Stimulated activated effector memory CD8-positive, alpha-beta T cell treated with anti-CD3 and anti-CD28 coated beads, Interleukin-12 subunit alpha, Interleukin-12 subunit beta, amount 100 ng/mL, for 72 hours (primary cell): ENCODE results near the gene SENP7.

Experiments used
- ATAC-seq: fragments of 150-1000 bp; cut with Tn5 transposase; 2 replicates; pipeline ENCODE4 v1.10.0; 2021
- DNase-seq, 2 donors: peaks; one replicate each; pipeline ENCODE4 v3.0.0; 2021 to 2022; ENCODE audit warnings: low spot score in 2 of 2
- H3K27ac Mint-ChIP-seq: one replicate; pipeline ENCODE4 v1.8.0; 2022; ENCODE audit warnings: mild to moderate bottlenecking, mixed read lengths
- H3K36me3 Mint-ChIP-seq: one replicate; pipeline ENCODE4 v1.8.0; 2022; ENCODE audit warnings: mild to moderate bottlenecking, mixed read lengths
- H3K4me1 Mint-ChIP-seq: one replicate; pipeline ENCODE4 v1.8.0; 2022; ENCODE audit warnings: mixed read lengths
- H3K4me3 Mint-ChIP-seq: one replicate; pipeline ENCODE4 v1.8.0; 2022; ENCODE audit warnings: mild to moderate bottlenecking, mixed read lengths
- H3K9me3 Mint-ChIP-seq: one replicate; pipeline ENCODE4 v1.8.0; 2022; ENCODE audit warnings: mixed read lengths

SENP7 gene

GRCh38 chr3:101292027-101292426 lies 221.0 kb downstream of the SENP7 start:
- H3K36me3 Mint-ChIP-seq = no peaks in the 10 kb centered on the region
- H3K4me1 Mint-ChIP-seq = no peaks in the 10 kb centered on the region
- H3K9me3 Mint-ChIP-seq = peaks cover 8% of the 10 kb centered on the region
- DNase-seq (no peak), ATAC-seq (no peak)
- no peak overlapping the region for H3K27ac Mint-ChIP-seq
- H3K4me3 Mint-ChIP-seq = no peak overlapping the region

- no peak overlapping the region for H3K4me3 Mint-ChIP-seq
Measured at GRCh38 chr3:101288294-101288693, 224.7 kb downstream of the SENP7 start.

DNA sequence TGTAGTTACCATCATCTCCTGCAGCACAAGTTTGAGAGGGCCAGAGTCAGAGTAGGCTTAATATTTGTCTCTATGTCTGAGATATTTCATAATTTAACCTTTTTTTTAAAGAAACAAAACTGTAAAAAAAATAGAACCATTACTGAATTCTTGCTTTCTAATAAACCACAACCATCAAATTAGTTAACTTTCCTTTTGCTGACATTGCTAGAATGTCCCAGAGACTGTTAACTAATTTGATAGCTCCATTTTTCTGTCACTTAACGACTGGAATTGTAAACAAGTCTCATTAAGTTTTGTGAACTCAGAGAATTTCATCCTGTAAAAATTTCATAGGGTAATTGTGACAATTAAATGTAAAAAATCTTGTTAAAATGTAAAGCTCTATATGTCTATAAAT lies 228.3 kb downstream of the SENP7 start:
- no peak for ATAC-seq
- Mint-ChIP-seq H3K9me3 (peaks cover 6% of the 10 kb centered on the region), H3K4me1 (no peaks in the 10 kb centered on the region), H3K27ac (no peak overlapping the region), H3K4me3 (no peak overlapping the region), H3K36me3 (no peaks in the 10 kb centered on the region)
- DNase-seq = no peak

More at GRCh38 chr3:101288294-101288693, 224.7 kb downstream of the SENP7 start:
- peaks cover 6% of the 10 kb centered on the region for H3K9me3 Mint-ChIP-seq
- no peaks in the 10 kb centered on the region for H3K4me1 Mint-ChIP-seq
- H3K36me3 Mint-ChIP-seq = no peaks in the 10 kb centered on the region
- ATAC-seq = no peak
- no peak overlapping the region for H3K27ac Mint-ChIP-seq
- no peak for DNase-seq

DNA sequence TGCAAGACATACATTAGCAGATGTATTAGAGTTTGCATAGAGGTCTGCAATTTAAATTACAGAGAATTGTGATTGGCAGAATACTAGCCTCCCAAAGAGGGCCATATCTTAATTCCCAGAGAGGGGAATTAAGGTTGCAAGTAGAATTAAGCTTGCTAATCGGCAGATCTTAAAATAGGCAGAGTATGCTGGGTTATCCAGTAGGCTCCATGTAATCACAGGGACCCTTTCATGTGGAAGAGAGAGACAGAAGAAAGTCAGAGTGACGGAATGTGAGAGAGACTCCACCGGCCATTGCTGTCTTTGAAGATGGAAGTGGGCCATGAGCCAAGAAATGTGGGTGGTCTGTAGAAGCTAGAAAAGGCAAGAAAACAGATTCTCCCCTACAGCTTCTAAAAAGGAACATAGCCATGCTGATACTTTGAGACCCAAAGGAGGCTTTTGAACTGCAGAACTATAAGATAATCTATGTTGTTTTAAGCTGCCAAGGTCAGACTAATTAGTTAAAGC lies 231.4 kb downstream of the SENP7 start:
- H3K27ac Mint-ChIP-seq = no peak overlapping the region
- DNase-seq = no peak

DNA sequence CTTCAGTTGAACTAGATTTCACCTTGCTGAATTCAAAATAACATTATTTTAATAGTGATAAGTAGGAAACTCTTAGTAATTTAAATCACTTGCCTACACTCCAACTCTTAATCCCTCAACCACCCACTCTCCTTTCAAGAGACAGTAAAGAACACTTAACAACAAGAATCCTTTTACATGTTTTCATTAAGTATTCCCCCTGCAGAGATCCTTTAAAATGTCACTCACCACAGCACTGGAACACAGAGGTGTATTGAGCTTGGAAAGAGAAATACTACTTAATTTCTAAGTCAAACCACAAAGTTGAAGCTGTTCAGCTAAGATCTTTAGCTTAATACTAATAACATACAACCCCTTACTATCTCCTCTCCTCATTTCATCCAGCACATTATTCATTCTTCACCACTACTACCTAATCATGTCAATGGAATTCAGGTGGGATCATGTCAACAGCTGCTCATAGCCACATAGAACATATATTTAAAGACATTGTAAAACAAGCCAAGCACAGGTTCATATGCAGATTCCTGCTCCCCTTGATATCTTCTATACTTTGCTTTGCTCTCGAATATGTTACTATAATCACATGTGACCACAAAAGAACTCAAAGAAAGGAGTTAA lies 233.1 kb downstream of the SENP7 start:
- Mint-ChIP-seq H3K36me3 (no peaks in the 10 kb centered on the region), H3K9me3 (no peaks in the 10 kb centered on the region), H3K27ac (no peak overlapping the region), H3K4me1 (no peaks in the 10 kb centered on the region), H3K4me3 (no peak overlapping the region)
- no peak for DNase-seq
- no peak for ATAC-seq

More for the DNA sequence above, 231.4 kb downstream of the SENP7 start:
- H3K9me3 Mint-ChIP-seq = no peaks in the 10 kb centered on the region
- no peak for ATAC-seq
- H3K4me1 Mint-ChIP-seq = no peaks in the 10 kb centered on the region
- H3K36me3 Mint-ChIP-seq = no peaks in the 10 kb centered on the region
- H3K4me3 Mint-ChIP-seq = no peak overlapping the region

DNA sequence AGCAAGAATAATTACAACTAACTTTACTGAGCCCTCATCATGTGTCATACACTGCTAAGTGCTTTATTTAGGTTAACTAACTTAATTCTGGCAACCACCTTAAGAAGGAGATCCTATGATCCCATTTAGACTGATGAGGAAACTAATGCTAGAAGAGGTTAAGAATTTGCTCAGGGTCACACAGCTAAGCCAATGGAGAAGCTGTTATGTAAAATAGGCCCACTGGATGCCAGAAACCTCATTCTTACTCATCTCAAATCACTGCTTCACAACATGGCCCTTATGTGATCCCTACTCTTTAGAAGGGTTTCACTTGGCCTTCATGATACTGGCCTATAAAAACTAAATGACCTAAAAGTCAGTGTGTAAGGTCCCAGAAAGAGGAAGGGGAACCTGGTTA lies 233.8 kb downstream of the SENP7 start:
- Mint-ChIP-seq H3K36me3 (no peaks in the 10 kb centered on the region), H3K4me1 (no peaks in the 10 kb centered on the region), H3K4me3 (no peak overlapping the region), H3K27ac (no peak overlapping the region), H3K9me3 (no peaks in the 10 kb centered on the region)
- no peak for DNase-seq
- no peak for ATAC-seq

- Mint-ChIP-seq H3K36me3 (no peaks in the 10 kb centered on the region), H3K9me3 (no peaks in the 10 kb centered on the region), H3K27ac (no peak overlapping the region), H3K4me1 (no peaks in the 10 kb centered on the region), H3K4me3 (no peak overlapping the region)
- DNase-seq (no peak), ATAC-seq (no peak)
Measured at GRCh38 chr3:101278727-101279126, 234.3 kb downstream of the SENP7 start.
